Fibroblast of mammary gland (primary cell): ENCODE measurements around the gene MAPT.
"Not testable (repeated sequence)": the region's sequence is repeated elsewhere in the genome, so short reads cannot be mapped to it uniquely, and the experiment has no call there.

Experiments
- DNase-seq: peaks from one replicate; pipeline ENCODE4 v3.0.0-alpha.2; 2010; ENCODE audit warnings: low read depth
- H3K4me3 ChIP-seq: 2 replicates; pipeline ENCODE4 v1.5.1; 2011; ENCODE audit warnings: low read depth, mild to moderate bottlenecking, low read length, moderate library complexity; ENCODE audit not compliant: control insufficient read depth
- TF ChIP-seq, protein P1 (sequence below): conservative IDR thresholded peaks from 2 replicates; pipeline ENCODE4 v1.5.1; 2011; ENCODE audit warnings: low read depth, low read length, inconsistent platforms; ENCODE audit not compliant: control insufficient read depth, insufficient read depth

Gene MAPT

DNA sequence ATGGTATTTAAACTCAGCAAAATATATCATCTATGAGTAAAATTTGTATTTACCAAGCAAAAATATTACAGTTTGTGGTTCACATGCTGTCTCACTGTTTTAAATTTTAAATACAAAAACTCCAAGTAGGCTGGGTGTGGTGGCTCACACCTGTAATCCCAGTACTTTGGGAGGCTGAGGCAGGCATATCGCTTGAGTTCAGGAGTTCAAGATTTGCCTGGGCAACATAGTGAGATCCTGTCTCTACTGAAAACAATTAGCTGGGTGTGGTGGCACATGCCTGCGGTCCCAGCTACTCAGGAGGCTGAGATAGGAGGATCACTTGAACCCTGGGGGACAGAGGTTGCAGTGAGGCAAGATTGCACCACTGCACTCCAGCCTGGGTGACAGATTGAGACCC lies 37.3 kb downstream of the MAPT start:
- TF ChIP-seq, protein P1, sequence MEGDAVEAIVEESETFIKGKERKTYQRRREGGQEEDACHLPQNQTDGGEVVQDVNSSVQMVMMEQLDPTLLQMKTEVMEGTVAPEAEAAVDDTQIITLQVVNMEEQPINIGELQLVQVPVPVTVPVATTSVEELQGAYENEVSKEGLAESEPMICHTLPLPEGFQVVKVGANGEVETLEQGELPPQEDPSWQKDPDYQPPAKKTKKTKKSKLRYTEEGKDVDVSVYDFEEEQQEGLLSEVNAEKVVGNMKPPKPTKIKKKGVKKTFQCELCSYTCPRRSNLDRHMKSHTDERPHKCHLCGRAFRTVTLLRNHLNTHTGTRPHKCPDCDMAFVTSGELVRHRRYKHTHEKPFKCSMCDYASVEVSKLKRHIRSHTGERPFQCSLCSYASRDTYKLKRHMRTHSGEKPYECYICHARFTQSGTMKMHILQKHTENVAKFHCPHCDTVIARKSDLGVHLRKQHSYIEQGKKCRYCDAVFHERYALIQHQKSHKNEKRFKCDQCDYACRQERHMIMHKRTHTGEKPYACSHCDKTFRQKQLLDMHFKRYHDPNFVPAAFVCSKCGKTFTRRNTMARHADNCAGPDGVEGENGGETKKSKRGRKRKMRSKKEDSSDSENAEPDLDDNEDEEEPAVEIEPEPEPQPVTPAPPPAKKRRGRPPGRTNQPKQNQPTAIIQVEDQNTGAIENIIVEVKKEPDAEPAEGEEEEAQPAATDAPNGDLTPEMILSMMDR, result no peak
- no peak overlapping the region for H3K4me3 ChIP-seq
- DNase-seq, result no peak

DNA sequence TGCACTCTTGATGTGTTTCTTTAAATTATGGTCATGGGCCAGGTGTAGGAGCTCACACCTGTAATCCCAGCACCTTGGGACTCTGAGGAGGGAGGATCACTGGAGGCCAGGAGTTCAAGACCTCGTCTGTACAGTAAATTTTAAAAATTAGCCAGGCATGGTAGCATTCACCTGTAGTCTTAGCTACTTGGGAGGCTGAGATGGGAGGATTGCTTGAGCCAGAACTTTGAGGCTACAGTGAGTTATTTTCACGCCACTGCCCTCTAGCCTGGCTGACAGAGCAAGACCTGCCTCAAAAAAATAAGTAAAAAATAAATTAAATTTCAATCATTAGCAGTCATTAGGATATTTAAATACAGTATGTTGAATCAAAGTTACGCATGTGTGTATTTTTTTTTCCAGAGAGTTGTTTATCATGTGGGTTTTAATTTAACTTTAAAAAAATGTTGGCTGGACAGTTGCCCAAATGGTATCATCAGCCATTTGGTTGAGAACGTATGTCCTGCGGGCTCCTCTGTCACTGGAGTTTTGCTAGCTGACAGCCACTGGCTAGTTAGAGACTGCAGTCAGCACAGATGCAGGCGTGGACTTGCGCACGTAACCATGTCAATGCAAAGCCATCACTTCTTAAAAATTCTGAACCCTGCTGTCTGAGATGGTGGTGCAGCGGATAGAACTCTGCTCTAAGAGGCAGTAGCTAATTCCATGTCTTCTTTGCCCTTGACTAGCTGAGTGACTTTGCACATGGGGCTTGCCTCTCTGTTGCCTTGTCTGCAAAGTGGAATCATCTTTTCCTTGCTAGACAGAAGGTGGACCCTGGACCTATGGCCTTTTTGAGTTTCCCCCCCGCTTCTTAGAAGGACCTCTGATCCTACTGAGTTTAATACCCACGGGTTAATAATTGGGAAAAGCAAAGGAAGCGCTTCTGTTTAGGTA lies 40.0 kb downstream of the MAPT start:
- TF ChIP-seq, protein P1, result no peak
- no peak for DNase-seq
- H3K4me3 ChIP-seq, result no peak overlapping the region

DNA sequence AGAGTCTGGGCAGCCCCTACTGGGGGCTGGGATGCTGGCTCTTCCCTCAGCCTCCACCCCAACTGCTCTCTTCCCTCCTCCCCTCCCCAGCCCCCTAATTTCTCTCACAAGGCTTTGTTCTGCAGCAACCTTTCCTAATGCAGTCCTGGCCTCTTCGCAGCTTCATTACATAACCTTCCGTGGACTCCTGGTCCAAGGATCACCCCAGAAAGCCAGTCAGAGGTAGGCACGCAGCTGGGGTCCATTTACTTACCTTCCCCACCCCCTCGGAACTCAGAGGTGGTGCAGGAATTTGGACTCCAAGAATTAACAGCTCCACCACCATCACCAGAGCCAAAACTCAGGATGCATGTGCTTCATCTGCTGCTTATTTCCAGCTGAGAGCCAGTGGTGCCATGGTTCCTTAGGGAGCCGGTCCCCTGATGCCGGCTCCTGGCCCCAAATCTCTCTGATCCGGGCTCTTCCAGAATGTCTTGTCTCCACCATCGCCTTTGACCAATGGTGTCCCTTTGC lies 40.9 kb downstream of the MAPT start:
- no peak overlapping the region for H3K4me3 ChIP-seq
- TF ChIP-seq, protein P1, result no peak
- no peak for DNase-seq

DNA sequence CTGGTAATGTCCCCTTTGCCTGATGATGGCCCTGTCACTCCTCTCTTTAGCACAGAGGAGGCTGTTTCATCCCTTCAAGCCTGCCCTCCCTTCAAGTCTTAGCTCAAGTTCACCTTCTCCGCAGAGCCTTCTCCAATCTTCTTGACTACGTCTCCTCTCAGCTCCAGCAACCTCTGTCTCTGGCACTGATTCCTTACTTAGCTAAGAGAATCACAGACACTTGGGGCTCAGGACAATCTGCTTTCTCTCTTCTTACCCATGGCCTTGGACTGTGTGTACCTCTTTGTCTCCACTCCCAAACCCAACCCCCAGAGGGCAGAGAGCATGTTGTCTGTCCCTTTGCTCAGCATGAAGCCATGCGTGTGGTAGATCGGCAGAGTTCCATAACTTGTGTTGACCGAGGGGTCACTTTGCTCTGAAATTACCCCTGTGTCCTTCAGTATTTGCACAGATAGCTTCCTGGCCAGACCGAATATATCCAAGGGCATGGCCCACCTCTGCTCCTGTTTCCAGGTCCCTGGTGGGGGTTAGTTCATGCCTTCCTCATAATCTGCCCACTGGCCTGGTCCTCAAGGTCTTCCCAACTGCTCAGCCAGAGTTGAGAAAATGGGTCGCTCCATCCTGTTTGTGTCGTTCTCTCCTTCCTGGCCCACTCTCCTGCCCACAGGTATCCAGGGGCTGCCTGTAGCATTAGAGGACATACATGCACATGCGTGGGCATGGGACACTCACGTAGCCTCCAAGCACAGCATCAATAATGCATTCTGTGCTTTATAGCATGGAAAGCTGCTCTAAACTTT lies 41.6 kb downstream of the MAPT start:
- DNase-seq, result no peak
- TF ChIP-seq, protein P1, result no peak
- no peak overlapping the region for H3K4me3 ChIP-seq

DNA sequence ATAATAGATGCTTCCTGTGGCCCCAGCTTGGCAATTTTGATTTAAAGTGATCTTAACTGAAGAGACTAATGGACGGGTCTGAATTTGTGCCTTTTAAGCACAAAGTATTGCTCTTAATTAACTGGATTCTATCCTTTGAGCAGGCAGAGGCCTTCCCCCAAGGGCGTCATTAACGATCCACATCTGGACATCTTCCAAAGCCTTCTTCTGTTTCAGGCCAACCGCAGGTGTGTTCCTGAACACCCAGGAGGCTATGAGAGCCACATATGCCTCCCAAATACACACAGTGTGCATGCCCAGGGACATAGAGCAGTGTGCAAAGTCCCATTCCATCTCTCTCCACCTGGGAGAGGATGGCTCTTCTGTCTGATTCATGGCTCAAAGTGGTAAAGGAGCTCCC lies 42.3 kb downstream of the MAPT start:
- no peak for DNase-seq
- no peak overlapping the region for H3K4me3 ChIP-seq
- TF ChIP-seq, protein P1, result no peak

DNA sequence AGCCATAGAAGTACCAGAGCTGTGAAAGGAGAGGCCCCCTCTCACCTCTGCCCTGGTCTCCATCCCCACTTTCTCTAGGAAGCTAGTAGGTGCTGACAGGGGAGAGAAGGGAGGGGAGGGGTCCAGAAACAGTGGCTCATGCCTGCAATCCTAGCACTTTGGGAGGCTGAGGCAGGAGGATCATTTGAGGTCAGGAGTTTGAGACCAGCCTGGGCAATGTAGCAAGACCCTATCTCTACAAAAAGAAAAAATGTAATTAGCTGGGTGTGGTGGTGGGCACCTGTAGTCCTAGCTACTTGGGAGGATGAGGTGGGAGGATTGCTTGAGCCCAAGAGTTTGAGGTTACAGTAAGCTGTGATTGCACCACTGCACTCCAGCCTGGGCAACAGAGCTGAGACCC lies 42.8 kb downstream of the MAPT start:
- not testable (repeated sequence) for H3K4me3 ChIP-seq, DNase-seq

DNA sequence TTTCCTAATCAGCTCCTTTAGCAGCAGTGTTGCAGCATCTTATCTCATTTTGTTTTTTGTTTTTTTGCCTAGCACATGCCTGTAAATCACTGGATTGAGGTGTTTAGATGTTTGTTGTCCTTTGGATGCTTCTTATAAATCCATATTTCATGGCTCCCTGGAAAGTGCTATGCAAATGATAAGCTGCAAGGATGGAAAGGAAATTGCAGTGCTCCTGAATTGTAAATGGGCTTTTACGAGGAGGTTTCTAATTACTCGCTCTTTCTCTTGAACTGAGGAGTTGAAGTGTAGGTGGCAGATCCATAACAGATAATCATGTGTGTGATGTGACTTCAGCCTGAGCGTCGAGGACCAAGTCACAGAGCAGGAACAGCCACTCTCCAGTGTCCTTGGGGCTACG lies 45.0 kb downstream of the MAPT start:
- no peak overlapping the region for H3K4me3 ChIP-seq
- no peak for DNase-seq
- TF ChIP-seq, protein P1, result no peak
